GM12878 (cell line): ENCODE results near the gene LENEP. TPM values are rescaled to one million over a fixed set of nuclear protein-coding genes. Genes with fewer than 3 reads are reported as not detected.
A peak's percentile ranks its signal among the peaks of the same experiment; 100 is the strongest.

Experiments
- ATAC-seq: fragments of 200-7000 bp; cut with Tn5 transposase; 3 replicates; pipeline ENCODE4 v1.9.1; 2020; ENCODE audit warnings: mild to moderate bottlenecking, moderate library complexity
- BruUV-seq: library from RNA; stranded (reverse); fragments of 400-500 nt; replicated peaks from 2 replicates; lab custom pipeline; 2021; lab: Mats Ljungman, UMichigan
- CTCF ChIA-PET: fragments of 300-600 bp; sonication (Branson Sonifier 250); formaldehyde crosslinking; extraction: SDS; loops from one replicate; lab custom pipeline; 2021; ENCODE audit warnings: inconsistent platforms; lab: Yijun Ruan, JAX
- POLR2A ChIA-PET: fragments of 350-600 bp; formaldehyde crosslinking; extraction: SDS; loops from one replicate; lab custom pipeline; 2021; ENCODE audit warnings: inconsistent platforms; lab: Charles Lee
- RAD21 ChIA-PET: fragments of 300-600 bp; sonication (Branson Sonifier 250); formaldehyde crosslinking; loops from one replicate; lab custom pipeline; 2023; ENCODE audit warnings: antibody characterized with exemption; ENCODE audit not compliant: unreplicated experiment; lab: Charles Lee
- SMC1A ChIA-PET: fragments of 300-600 bp; sonication (Branson Sonifier 250); formaldehyde crosslinking; loops from one replicate; lab custom pipeline; 2023; ENCODE audit not compliant: unreplicated experiment, uncharacterized antibody; lab: Charles Lee
- DNase-seq: peaks from one replicate; pipeline ENCODE4 v3.0.0-alpha.2; 2011; ENCODE audit warnings: low read depth, low spot score
- FAIRE-seq: peaks from 3 replicates; lab custom pipeline; 2011; peaks lifted over from hg19 to GRCh38; lab: Jason Lieb, UNC
- H2AFZ ChIP-seq: 2 replicates; pipeline ENCODE4 v1.6.0; 2011; ENCODE audit warnings: low read depth, low read length, control low read depth; ENCODE audit not compliant: control insufficient read depth
- H3K27ac ChIP-seq: 2 replicates; pipeline ENCODE4 v1.5.1; 2011; ENCODE audit warnings: control low read depth; ENCODE audit not compliant: control insufficient read depth, insufficient read depth
- H3K27me3 ChIP-seq, 2 experiments: replicated peaks in 1 of 2; 2 replicates each; pipeline versions ENCODE4 v1.6.0 to v1.6.1; 2011; ENCODE audit warnings: low read length in 1 of 2; ENCODE audit not compliant: control insufficient read depth in 2 of 2, insufficient read depth in 2 of 2
- H3K36me3 ChIP-seq, 2 experiments: 2 replicates each; pipeline ENCODE4 v1.5.1; 2011; ENCODE audit warnings: low read length in 1 of 2; ENCODE audit not compliant: control insufficient read depth in 2 of 2, insufficient read depth in 2 of 2
- H3K4me1 ChIP-seq: 2 replicates; pipeline ENCODE4 v1.6.1; 2011; ENCODE audit warnings: mild to moderate bottlenecking, low read length, moderate library complexity, mixed read lengths; ENCODE audit not compliant: control insufficient read depth, insufficient read depth
- H3K4me2 ChIP-seq: 2 replicates; pipeline ENCODE4 v1.6.0; 2011; ENCODE audit warnings: control low read depth; ENCODE audit not compliant: control insufficient read depth, insufficient read depth
- H3K4me3 ChIP-seq: fragments of 200-600 bp; sonication (generic); 2 replicates; pipeline ENCODE4 v1.5.1; 2016
- H3K79me2 ChIP-seq: 2 replicates; pipeline ENCODE4 v1.6.0; 2011; ENCODE audit warnings: low read length; ENCODE audit not compliant: control insufficient read depth, insufficient read depth
- H3K9ac ChIP-seq: 2 replicates; pipeline ENCODE4 v1.8.0; 2011; ENCODE audit warnings: low read length, control low read depth, mixed read lengths; ENCODE audit not compliant: control insufficient read depth, insufficient read depth
- H3K9me3 ChIP-seq: replicated peaks from 3 replicates; pipeline ENCODE4 v1.5.1; 2011; ENCODE audit warnings: mild to moderate bottlenecking, low read length; ENCODE audit not compliant: control insufficient read depth, insufficient read depth
- H4K20me1 ChIP-seq: 2 replicates; pipeline ENCODE4 v1.6.0; 2011; ENCODE audit not compliant: control insufficient read depth, insufficient read depth
- CEBPB ChIP-seq, 2 experiments: fragments of 150-350 bp in 1 of 2; IDR thresholded peaks; 2 replicates each; pipeline ENCODE4 v1.6.1; 2012 to 2014; ENCODE audit warnings: low read depth in 2 of 2, low read length in 2 of 2, borderline replicate concordance in 1 of 2, inconsistent platforms in 1 of 2
- CHD4 ChIP-seq: fragments of 200-600 bp; sonication (generic); IDR thresholded peaks from 2 replicates; pipeline ENCODE4 v1.6.1; 2016; ENCODE audit warnings: mild to moderate bottlenecking
- EED ChIP-seq: sonication (generic); IDR thresholded peaks from 2 replicates; pipeline ENCODE4 v1.6.1; 2016; ENCODE audit warnings: antibody characterized with exemption, low read depth
- IKZF2 ChIP-seq, 2 experiments: fragments of 450-650 bp; IDR thresholded peaks; 2 replicates each; pipeline ENCODE4 v1.6.1; 2017; ENCODE audit warnings: mild to moderate bottlenecking in 2 of 2, moderate library complexity in 2 of 2
- KLF5 ChIP-seq: fragments of 450-650 bp; IDR thresholded peaks from 2 replicates; pipeline ENCODE4 v1.6.1; 2014; ENCODE audit warnings: mild to moderate bottlenecking; ENCODE audit not compliant: partially characterized antibody
- MEF2A ChIP-seq: IDR thresholded peaks from 2 replicates; pipeline ENCODE4 v1.6.1; 2011; ENCODE audit warnings: low read depth, mild to moderate bottlenecking, low read length, moderate library complexity; ENCODE audit not compliant: insufficient read depth
- NR2C2 ChIP-seq: IDR thresholded peaks from 2 replicates; pipeline ENCODE4 v1.6.1; 2011; ENCODE audit warnings: borderline replicate concordance, low read depth; ENCODE audit not compliant: control insufficient read depth, insufficient read length
- RB1 ChIP-seq: fragments of 450-650 bp; formaldehyde crosslinking; IDR thresholded peaks from 2 replicates; pipeline ENCODE4 v1.6.1; 2017; ENCODE audit warnings: mild to moderate bottlenecking, borderline replicate concordance
- RBBP5 ChIP-seq: fragments of 200-600 bp; sonication (generic); conservative IDR thresholded peaks from 2 replicates; pipeline ENCODE4 v1.6.1; 2016
- RELA ChIP-seq: fragments of 450-650 bp; IDR thresholded peaks from 2 replicates; pipeline ENCODE4 v1.8.0; 2014; ENCODE audit warnings: borderline replicate concordance; ENCODE audit not compliant: partially characterized antibody
- YBX1 ChIP-seq: fragments of 450-650 bp; IDR thresholded peaks from 2 replicates; pipeline ENCODE4 v1.6.1; 2016; ENCODE audit warnings: antibody characterized with exemption
- ZBED1 ChIP-seq: IDR thresholded peaks from 2 replicates; pipeline ENCODE4 v1.6.1; 2016; ENCODE audit warnings: borderline replicate concordance
- ZNF24 ChIP-seq: fragments of 450-650 bp; IDR thresholded peaks from 2 replicates; pipeline ENCODE4 v1.6.1; 2017; ENCODE audit warnings: antibody characterized with exemption, mild to moderate bottlenecking
- WGBS: methylation state at CpG from one replicate; pipeline ENCODE4 v1.1.6; 2016; ENCODE audit warnings: low lambda C conversion rate; ENCODE audit not compliant: insufficient replicate concordance, insufficient coverage; ENCODE audit errors: missing lambda C conversion rate; 5-methylcytosine and 5-hydroxymethylcytosine counted together
- in situ Hi-C: fragments of 300-500 bp; cut with MboI; formaldehyde crosslinking; loops from 9 replicates; pipeline ENCODE4 v1.14.3; 2018; ENCODE audit warnings: mixed read lengths
- intact Hi-C: fragments of 100-400 bp; cut with micrococcal nuclease; formaldehyde crosslinking; loops from one replicate; pipeline ENCODE4 v1.14.2; 2022; ENCODE audit not compliant: unreplicated experiment
- polyA plus RNA-seq, 11 experiments: library from polyadenylated mRNA; depleted of rRNA in 4 of 11; unstranded in 6 of 11; stranded (reverse) in 5 of 11; fragments of >200 nt; fragmentation: Nextera tagmentation in 4 of 11; fragmentation: Illumina TruSeq in 1 of 11; extraction: Ambion mirVana in 4 of 11; extraction: Trizol in 1 of 11; gene quantifications; 1 replicate in 1 of 11; 2 replicates in 10 of 11; pipeline versions ENCODE4 v1.2.1 to v1.2.3, GENCODE V29; 2011 to 2016; ENCODE audit warnings: inconsistent platforms in 2 of 11, missing spikeins in 2 of 11, low read depth in 1 of 11
- total RNA-seq, 4 experiments: library from RNA; depleted of rRNA in 3 of 4; stranded (reverse); fragments of >200 nt in 3 of 4; fragmentation: Illumina TruSeq in 1 of 4; extraction: Trizol in 1 of 4; gene quantifications; 2 replicates each; pipeline versions ENCODE4 v1.2.1 to v1.2.3, GENCODE V29; 2013 to 2021
- TF ChIP-seq, protein P1 (sequence below): IDR thresholded peaks from 2 replicates; pipeline ENCODE4 v1.6.1; 2011; ENCODE audit warnings: low read depth, mild to moderate bottlenecking, low read length, moderate library complexity, borderline replicate concordance; ENCODE audit errors: extremely low read depth
- TF ChIP-seq, protein P2 (sequence below): fragments of 450-650 bp; IDR thresholded peaks from 2 replicates; pipeline ENCODE4 v1.6.1; 2016; ENCODE audit warnings: mild to moderate bottlenecking
- TF ChIP-seq, protein P3 (sequence below): IDR thresholded peaks from 2 replicates; pipeline ENCODE4 v1.6.1; 2011; ENCODE audit warnings: borderline replicate concordance, low read depth, mild to moderate bottlenecking, moderate library complexity, mixed read lengths, low read length; ENCODE audit not compliant: insufficient read depth; ENCODE audit errors: extremely low read length
- TF ChIP-seq, protein P4 (sequence below): fragments of 150-350 bp; IDR thresholded peaks from 2 replicates; pipeline ENCODE4 v1.6.1; 2016; ENCODE audit warnings: low read depth, low read length

LENEP gene
- total and polyA plus RNA-seq, 10 of the 15 experiments (the other 5 are each of a cell fraction or from before 2014, with no cell fraction given), result 0.27 to 1.1 (median 0.64) TPM; not detected in 7

DNA sequence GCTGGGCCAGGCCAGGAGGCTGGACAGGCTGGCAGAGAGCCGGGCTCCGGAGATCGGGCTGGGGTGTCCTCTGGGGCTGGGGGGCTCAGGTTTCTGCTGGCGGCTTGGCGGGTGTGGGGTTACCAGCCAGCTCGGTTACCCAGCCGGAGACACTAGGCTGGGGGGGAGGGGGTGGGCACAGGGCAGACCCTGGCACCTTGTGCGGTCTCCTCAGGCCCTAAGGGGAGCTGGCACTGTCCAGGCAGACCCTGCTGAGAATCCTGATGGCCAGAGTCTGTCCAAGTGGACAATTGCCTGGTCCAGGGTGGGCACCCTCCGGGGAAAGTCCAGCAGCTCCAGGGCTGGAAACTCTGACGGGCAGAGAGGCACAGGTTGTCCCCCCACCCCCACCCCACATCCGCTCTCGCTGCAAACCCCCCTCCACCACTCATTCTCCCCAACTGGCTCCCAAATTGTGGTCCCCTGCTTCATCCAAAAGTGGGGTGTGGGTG is 15.9 kb downstream of the LENEP start (continued):
- no peak for TF ChIP-seq NR2C2
- TF ChIP-seq MEF2A, result no peak
- TF ChIP-seq CHD4, result no peak
- TF ChIP-seq, protein P1, sequence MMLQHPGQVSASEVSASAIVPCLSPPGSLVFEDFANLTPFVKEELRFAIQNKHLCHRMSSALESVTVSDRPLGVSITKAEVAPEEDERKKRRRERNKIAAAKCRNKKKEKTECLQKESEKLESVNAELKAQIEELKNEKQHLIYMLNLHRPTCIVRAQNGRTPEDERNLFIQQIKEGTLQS, result no peak
- TF ChIP-seq, all 136 proteins: peak for 0

DNA sequence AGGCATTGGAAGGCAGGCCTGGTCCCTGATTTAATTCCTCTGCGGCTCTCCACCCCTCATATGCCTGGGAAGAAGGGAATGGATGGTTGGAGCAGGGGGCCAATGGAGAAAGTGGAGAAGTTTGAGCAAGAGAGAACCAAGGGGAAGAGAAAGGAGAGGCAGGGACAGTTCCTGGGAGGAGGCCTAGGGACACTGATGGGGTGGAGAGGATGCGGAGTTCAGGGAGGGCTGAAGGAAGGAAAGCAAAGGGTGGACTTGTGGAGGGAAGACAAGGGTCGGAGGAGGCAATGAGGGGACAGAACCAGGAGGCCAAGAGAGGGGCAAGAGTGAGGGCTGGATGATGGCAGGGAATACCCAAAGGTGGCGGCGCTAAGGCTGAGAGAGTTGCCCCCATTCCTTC is 16.4 kb downstream of the LENEP start:
- FAIRE-seq, result no peak
- H3K27ac ChIP-seq, result no peak overlapping the region; the same call in 1 of the 2 replicates
- H3K4me3 ChIP-seq, result no peak overlapping the region

More for the DNA sequence above, 16.4 kb downstream of the LENEP start:
- intact Hi-C loops (no loop called here), in situ Hi-C loops (no loop called here)
- TF ChIP-seq RELA (no peak), ZNF24 (no peak), RB1 (no peak), IKZF2 (IDR thresholded peaks at IDR 0.05) (no peak), KLF5 (no peak), YBX1 (no peak), CEBPB (IDR thresholded peaks at IDR 0.05; ENCODE audit: borderline replicate concordance in 1 of 2, low read depth in 2 of 2, low read length in 2 of 2) (no peak), RBBP5 (no peak), ZBED1 (no peak), EED (no peak)
- TF ChIP-seq, protein P2, sequence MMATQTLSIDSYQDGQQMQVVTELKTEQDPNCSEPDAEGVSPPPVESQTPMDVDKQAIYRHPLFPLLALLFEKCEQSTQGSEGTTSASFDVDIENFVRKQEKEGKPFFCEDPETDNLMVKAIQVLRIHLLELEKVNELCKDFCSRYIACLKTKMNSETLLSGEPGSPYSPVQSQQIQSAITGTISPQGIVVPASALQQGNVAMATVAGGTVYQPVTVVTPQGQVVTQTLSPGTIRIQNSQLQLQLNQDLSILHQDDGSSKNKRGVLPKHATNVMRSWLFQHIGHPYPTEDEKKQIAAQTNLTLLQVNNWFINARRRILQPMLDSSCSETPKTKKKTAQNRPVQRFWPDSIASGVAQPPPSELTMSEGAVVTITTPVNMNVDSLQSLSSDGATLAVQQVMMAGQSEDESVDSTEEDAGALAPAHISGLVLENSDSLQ, result no peak
- TF ChIP-seq, protein P3, sequence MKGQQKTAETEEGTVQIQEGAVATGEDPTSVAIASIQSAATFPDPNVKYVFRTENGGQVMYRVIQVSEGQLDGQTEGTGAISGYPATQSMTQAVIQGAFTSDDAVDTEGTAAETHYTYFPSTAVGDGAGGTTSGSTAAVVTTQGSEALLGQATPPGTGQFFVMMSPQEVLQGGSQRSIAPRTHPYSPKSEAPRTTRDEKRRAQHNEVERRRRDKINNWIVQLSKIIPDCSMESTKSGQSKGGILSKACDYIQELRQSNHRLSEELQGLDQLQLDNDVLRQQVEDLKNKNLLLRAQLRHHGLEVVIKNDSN, result no peak
- TF ChIP-seq, protein P4, sequence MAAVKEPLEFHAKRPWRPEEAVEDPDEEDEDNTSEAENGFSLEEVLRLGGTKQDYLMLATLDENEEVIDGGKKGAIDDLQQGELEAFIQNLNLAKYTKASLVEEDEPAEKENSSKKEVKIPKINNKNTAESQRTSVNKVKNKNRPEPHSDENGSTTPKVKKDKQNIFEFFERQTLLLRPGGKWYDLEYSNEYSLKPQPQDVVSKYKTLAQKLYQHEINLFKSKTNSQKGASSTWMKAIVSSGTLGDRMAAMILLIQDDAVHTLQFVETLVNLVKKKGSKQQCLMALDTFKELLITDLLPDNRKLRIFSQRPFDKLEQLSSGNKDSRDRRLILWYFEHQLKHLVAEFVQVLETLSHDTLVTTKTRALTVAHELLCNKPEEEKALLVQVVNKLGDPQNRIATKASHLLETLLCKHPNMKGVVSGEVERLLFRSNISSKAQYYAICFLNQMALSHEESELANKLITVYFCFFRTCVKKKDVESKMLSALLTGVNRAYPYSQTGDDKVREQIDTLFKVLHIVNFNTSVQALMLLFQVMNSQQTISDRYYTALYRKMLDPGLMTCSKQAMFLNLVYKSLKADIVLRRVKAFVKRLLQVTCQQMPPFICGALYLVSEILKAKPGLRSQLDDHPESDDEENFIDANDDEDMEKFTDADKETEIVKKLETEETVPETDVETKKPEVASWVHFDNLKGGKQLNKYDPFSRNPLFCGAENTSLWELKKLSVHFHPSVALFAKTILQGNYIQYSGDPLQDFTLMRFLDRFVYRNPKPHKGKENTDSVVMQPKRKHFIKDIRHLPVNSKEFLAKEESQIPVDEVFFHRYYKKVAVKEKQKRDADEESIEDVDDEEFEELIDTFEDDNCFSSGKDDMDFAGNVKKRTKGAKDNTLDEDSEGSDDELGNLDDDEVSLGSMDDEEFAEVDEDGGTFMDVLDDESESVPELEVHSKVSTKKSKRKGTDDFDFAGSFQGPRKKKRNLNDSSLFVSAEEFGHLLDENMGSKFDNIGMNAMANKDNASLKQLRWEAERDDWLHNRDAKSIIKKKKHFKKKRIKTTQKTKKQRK, result no peak
- TF ChIP-seq, protein P1, result no peak
- ChIA-PET POLR2A (no interaction called here), RAD21 (no interaction called here), CTCF (interaction anchor here (2.1 kb wide), 1 partner anchor 10 kb away, joined by 9 read pairs; no protein-coding TSS in a partner anchor), SMC1A (no interaction called here)
- no peak overlapping the region for H2AFZ ChIP-seq
- H3K9ac ChIP-seq, result no peak overlapping the region; the same call in 1 of the 2 replicates
- ATAC-seq (no peak), DNase-seq (no peak)
- H3K27me3 ChIP-seq, result no peaks in the 10 kb centered on the region
- H4K20me1 ChIP-seq, result 0 out of 2 replicates have a peak, but pooled peaks cover 3% of the 10 kb centered on the region
- BruUV-seq, result no TSS peak
- 97% methylated on average over 5 of the region's 5 CpGs for WGBS
- H3K79me2 ChIP-seq, result peaks cover 38% of the 10 kb centered on the region
- peak overlapping the region; percentile 69 for H3K4me2 ChIP-seq
- H3K9me3 ChIP-seq, result no peaks in the 10 kb centered on the region
- H3K36me3 ChIP-seq, result peaks cover 0 to 9% of the 10 kb centered on the region in 2 experiments; a peak in 3 of 4 replicates
- peaks cover 54% of the 10 kb centered on the region for H3K4me1 ChIP-seq
